IPS-NIHi7 (cell line): ENCODE results near the gene CEP85.

Experiments used
- DNase-seq: peaks from one replicate; pipeline ENCODE4 v3.0.0; 2012; ENCODE audit warnings: mixed read lengths; ENCODE audit errors: extremely low spot score

CEP85 gene

GRCh38 chr1:26317146-26317545, 83.1 kb downstream of the CEP85 start:
- DNase-seq = no peak

GRCh38 chr1:26317612-26318337, 83.8 kb downstream of the CEP85 start, which contains the start of gene CD52:
TSS of gene CD52 (plus strand) at chr1:26317958. CDS start at chr1:26318018, 60 bp downstream.
- peak; percentile 77 for DNase-seq

- DNase-seq = no peak
Measured at GRCh38 chr1:26318338-26319064, 84.5 kb downstream of the CEP85 start.

GRCh38 chr1:26320896-26321295, 86.9 kb downstream of the CEP85 start:
- no peak for DNase-seq

- DNase-seq = peak; percentile 89
Measured at GRCh38 chr1:26321315-26322041, 87.5 kb downstream of the CEP85 start.

GRCh38 chr1:26322042-26322331, 88.0 kb downstream of the CEP85 start:
- DNase-seq = no peak

- no peak for DNase-seq
Measured at GRCh38 chr1:26323382-26323781, 89.4 kb downstream of the CEP85 start.

- DNase-seq = no peak
Measured at GRCh38 chr1:26324550-26324949, 90.5 kb downstream of the CEP85 start.

GRCh38 chr1:26327956-26328362, 94.0 kb downstream of the CEP85 start:
- no peak for DNase-seq
